HG02642 (cell line): ENCODE results near the gene SP8.

ENCODE experiments used
- ATAC-seq: cut with Tn5 transposase; IDR thresholded peaks from one replicate; pipeline ENCODE4 v1.9.1; 2021; ENCODE audit warnings: mild to moderate bottlenecking; ENCODE audit not compliant: unreplicated experiment, poor library complexity

SP8 gene

DNA sequence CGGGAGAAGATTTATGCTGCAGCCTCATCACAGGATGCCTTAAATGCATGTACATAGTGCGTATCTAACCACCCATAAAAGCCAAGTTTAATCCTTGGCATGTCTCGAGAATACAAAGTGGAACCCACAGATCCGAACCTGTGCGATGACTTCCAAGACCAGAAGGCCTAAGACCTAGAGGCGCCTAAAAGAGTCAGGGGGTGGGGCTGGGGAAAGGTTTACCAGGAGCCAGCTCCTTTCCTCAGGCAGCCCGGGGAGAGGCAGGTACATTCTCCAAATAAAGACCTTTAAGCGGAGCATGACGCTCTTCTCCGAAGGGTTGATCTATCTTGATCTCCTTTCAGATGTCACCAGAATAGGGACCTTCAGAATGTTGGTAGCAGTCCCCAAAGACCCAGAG lies 9.7 kb downstream of the SP8 start:
- no peak for ATAC-seq

DNA sequence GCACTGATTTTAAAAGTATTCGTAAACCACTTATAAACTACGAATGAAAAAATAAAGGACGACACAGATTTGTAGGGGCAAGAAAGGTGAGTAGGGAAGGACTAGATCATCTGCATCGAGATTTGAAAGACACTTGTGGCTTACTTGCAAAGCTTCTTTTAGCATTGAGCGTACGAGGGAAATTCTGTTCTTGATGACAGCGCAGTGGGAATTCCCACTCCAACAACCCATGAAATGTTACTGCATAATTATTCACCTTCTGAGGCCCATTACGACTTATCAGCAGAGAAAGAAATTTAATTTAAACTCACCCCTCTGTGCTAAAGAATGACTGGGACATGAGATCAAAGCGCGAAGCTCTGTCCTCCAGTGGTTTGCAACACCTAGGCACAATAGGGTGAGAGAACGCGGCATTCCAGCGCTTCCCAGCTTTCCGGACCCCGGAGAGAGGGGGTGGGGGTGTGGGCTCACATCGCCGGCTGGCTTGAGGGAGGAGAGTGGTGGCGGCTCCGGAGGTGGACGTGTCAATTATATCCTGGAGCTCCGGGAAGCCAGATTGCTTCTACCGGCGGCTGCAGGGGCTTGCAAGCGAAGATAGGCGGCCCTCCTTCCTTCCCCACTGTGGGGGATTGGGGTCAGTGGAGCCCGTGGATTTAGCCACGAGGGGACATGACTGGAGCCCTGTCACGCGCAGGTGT lies 10.3 kb downstream of the SP8 start:
- no peak for ATAC-seq

DNA sequence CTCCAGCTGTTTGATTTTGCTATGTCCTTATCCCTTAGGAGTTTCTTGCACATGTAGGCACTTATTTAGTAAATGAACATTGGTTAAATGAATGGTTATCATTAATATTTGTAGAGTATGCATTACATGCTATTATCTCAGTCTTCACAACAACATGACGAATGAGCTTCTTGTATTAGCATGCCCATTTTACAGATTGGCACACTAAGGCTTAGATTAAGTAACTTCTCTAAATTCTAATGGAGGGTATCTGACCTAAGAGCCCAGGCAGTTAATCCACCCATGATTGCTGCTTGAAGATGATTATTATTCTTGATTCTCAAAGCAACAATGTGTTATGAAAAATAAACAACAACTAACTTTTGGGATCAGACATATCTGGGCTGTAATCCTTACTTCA lies 32.7 kb downstream of the SP8 start:
- no peak for ATAC-seq

DNA sequence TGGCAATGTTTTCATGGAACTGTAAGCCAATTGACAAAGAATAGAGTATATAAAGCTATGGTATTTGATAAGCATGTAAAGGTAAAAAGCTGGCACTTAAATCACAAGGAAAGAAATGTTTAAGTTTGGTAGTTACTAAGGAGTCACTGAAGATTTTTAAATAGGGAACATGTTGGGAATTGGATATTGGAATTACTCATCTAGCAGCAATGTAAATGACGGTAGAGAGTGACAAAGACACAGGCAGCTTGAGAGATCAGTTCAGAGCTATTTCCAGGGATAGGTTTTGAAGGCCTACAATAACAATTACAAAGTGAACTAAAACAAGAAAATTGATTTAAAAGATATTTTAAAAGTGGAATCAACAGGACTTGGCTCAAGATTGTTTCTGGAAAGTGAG lies 36.8 kb downstream of the SP8 start:
- no peak for ATAC-seq

DNA sequence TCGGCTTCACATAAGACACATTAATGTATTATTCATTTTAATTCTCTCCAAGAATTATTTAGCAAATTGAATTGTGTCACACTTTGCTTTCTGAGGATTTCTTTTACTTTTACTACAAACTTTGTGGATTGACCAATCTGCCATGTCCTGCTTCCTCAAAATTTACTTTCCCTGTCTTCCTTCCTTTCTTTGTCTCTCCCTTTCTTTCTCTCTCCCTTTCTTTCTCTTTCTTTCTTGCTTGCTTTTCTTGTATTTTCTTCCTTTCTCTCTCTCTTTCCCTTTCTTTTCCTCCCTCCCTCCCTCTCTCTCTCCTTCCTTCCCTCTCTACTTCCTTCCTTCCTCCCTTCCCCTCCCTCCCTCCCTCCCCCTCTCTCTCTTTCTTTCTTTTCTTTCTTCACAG lies 37.8 kb downstream of the SP8 start:
- no peak for ATAC-seq

DNA sequence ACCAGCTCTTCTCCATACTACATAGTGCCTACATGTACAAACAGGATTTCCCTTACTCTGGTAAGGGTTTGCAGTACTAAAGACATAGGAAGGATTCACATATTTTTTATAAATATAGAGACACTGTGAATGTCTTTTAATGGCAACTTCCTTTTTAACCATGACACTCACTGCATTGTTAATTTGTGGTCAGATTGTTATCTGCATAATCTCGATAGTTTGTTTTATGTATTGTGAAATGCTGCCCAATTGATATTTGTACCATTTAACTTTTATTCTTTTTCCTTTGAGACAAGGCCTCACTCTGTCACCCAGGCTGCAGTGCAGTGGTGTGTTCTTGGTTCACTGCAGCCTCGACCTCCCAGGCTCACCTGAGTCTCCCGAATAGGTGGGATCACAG lies 39.7 kb downstream of the SP8 start:
- no peak for ATAC-seq

DNA sequence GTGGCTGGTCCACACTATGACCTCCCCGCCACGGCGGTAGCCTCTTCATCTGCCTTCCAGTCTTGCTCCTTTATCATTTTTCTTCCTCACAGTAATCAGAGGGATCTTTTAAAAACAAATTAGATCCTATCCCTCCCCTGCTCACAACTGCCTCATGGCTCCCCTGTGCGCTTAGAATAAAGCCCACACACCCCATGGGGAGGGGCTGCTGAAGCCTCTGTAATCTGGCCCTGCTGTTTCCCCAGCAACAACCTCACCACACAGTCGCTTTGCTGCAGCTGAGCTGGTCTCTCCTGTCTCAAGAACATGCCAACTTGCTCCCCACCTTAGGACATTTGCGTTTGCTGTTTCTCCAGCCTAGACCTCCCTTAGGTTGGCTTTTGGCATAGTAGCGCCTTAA lies 41.0 kb downstream of the SP8 start:
- no peak for ATAC-seq

DNA sequence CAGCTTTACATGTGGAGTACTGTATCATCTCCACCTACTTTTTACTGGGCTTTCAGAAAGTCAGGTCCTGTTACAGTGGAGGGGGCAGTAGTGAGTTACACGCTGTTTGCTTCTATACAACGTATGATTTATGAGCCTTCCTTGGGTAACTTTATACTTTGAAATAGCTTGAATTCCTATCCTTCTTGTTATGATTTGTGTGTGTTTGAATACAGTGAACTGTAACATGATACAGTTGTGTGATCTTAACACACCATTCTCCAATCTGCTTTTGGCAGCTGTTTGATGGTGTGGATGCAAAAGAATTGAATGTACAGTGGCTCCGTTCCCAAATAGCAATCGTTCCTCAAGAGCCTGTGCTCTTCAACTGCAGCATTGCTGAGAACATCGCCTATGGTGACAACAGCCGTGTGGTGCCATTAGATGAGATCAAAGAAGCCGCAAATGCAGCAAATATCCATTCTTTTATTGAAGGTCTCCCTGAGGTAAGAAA lies 41.7 kb downstream of the SP8 start:
- ATAC-seq, result no peak

DNA sequence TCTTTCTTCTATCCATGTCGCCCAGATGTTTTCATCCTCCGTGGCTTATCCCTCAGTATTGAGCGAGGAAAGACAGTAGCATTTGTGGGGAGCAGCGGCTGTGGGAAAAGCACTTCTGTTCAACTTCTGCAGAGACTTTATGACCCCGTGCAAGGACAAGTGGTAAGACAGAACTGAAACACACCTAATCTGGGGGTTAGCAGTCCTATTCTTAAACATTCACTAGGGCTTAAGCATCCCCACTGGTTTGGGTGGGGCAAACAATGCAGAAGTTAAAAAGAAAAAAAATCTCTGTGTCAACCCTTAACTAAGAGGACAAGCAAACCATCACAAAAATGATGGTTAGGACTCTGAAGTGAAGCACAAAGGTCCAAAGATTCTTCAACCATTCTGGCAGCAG lies 43.8 kb downstream of the SP8 start:
- no peak for ATAC-seq

DNA sequence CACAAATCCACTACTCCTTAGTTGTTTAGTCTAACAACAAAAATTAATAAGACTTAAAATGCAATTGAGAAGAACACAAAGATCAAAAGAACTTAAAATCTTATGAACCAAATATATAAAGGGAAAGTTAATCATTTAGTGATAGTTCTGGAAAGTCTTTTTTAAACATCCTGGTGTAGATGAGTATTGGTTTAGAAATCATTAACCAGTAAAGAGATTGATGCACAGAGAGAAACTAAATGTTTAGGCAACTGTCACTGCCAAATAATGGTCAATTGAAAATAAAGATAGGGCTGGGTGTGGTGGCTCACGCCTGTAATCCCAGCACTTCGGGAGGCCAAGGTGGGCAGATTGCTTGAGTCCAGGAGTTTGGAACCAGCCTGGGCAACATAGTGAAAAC lies 44.9 kb downstream of the SP8 start:
- ATAC-seq, result no peak

DNA sequence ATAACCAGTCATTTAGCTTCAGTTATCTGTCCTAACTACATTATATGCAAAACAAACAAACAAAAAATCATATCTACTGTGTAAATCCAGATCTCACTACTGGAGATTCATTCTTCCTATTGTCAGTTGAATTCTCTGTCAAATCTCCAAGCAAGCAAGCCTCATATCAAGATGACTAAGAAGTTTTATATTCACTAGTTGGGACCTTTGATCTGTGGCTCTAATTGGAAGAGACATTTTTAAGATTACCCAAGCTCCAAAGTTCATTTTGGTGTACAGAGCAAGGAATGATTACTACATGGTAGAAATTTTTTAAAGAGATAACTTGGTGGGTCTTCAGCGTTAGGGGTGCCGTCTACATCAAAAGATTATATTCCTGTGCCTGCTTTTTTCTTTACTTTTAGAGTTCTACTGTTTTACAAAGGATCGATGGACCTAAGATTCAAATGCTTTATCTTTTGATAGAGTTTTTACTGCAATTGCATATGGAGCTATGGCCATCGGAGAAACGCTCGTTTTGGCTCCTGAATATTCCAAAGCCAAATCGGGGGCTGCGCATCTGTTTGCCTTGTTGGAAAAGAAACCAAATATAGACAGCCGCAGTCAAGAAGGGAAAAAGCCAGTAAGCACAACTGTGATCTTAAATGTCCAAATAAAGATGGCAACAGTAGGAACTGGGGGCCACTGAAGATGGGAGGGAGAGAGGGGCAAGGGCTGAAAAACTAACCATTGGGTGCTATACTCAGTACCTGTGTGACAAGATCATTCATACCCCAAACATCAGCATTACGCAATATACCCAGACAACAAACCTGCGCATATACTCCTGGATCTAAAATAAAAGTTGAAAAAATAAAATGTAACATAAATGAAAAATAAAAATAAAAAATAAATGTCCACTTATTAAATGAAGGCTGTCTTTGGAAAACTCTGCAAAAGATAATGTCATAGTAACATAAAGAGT lies 47.9 kb downstream of the SP8 start:
- no peak for ATAC-seq

DNA sequence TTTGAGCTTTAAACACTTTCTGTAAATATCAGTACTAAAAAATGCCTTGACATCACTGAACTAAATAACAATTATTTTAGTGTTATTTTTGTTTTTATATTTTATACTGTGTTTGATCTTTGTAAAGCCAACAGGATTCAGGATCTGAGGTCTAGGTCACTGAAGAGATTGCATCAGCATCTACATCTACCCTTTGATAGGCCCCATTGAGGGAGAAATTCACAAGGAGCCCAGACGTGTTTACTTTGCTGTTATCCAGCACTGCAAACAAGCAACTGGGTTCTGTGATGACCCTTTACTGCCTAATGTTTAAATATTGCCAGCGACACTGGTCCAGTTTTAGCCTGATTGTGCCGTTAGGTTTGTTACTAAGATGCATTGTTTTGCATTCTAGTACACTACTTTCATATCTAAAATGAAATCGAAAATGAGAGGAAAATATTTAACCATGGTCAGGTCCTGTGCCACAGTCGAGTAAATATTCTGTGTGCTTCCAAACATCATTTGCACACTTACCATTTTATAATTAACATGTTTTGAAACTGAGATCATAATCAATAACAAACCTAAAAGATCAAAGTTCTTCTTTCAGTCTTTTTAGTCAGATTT lies 48.7 kb downstream of the SP8 start:
- peak; percentile 42 for ATAC-seq

DNA sequence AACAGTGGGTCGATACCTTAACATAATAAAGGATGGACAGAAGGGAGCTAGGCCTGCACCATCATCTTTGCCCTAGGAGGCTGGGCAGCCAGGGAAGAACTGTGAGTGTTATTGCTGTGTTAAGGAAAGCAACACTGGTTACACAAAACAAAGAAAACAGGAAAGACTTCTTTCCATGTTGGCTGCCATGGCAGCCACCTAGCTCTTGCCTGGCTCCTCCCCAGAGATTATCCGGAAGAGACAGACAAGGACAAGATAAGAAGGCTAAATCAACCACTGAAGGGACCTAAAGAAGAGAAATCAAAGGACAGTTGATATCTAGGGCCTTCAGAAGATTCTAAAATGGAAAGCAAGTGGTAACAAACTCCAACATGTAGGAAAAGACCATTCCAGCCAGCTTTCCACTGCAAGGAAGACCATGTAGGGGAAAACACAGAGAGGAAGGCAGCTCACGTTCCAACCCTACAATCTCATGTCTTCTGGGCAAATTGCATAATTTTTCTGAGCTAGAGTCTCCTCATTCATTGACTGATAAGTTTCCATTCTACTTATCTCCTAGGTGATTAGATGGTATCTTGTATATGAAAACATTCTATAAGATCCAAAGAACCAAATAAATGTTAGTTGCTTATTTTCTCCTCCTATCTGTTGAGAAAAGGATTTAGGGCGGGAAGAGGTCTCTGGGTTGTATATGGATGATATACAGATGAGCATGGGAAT lies 51.2 kb downstream of the SP8 start:
- ATAC-seq, result no peak
